ENCODE results near the gene AGPAT2. TPM values are rescaled to one million over a fixed set of nuclear protein-coding genes. Genes with fewer than 3 reads are reported as not detected.

The AGPAT2 gene
- total RNA-seq, 1 experiment from 2014 or later: 40.2 TPM

DNA sequence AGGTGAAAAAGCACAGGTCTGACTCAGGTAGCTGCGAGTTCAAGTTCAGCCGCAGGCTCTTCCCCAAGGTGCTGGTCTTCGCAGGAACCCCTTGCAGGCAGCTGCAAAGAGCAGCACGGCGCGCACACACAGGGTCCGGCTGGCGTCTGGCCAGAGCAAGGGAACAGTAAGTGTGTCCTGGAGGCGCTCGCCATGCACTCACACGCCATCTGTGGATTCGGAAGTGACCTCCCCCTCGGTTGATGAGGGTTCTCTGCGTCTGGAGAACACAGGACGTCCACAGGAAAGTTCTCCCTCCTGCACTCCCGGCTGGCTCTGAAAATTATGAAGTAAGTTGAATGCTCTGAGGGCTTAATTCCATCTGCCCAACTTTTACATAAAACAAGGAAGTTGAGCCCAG is 38.5 kb downstream of the AGPAT2 start (continued):
- TF ChIP-seq, protein P1, sequence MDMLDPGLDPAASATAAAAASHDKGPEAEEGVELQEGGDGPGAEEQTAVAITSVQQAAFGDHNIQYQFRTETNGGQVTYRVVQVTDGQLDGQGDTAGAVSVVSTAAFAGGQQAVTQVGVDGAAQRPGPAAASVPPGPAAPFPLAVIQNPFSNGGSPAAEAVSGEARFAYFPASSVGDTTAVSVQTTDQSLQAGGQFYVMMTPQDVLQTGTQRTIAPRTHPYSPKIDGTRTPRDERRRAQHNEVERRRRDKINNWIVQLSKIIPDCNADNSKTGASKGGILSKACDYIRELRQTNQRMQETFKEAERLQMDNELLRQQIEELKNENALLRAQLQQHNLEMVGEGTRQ (CRISPR knock-in tag; IDR thresholded peaks at IDR 0.05): no peak
- TF ChIP-seq, protein P2, sequence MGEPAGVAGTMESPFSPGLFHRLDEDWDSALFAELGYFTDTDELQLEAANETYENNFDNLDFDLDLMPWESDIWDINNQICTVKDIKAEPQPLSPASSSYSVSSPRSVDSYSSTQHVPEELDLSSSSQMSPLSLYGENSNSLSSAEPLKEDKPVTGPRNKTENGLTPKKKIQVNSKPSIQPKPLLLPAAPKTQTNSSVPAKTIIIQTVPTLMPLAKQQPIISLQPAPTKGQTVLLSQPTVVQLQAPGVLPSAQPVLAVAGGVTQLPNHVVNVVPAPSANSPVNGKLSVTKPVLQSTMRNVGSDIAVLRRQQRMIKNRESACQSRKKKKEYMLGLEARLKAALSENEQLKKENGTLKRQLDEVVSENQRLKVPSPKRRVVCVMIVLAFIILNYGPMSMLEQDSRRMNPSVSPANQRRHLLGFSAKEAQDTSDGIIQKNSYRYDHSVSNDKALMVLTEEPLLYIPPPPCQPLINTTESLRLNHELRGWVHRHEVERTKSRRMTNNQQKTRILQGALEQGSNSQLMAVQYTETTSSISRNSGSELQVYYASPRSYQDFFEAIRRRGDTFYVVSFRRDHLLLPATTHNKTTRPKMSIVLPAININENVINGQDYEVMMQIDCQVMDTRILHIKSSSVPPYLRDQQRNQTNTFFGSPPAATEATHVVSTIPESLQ (CRISPR knock-in tag; IDR thresholded peaks at IDR 0.05): no peak
- no peak for TF ChIP-seq JUN (CRISPR knock-in tag; IDR thresholded peaks at IDR 0.05)
- TF ChIP-seq, protein P3, sequence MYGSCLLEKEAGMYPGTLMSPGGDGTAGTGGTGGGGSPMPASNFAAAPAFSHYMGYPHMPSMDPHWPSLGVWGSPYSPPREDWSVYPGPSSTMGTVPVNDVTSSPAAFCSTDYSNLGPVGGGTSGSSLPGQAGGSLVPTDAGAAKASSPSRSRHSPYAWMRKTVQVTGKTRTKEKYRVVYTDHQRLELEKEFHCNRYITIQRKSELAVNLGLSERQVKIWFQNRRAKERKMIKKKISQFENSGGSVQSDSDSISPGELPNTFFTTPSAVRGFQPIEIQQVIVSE (CRISPR knock-in tag; IDR thresholded peaks at IDR 0.05; ENCODE audit: borderline replicate concordance): no peak
- TF ChIP-seq CREB1 (CRISPR knock-in tag; IDR thresholded peaks at IDR 0.05): no peak
- TF ChIP-seq, protein P4, sequence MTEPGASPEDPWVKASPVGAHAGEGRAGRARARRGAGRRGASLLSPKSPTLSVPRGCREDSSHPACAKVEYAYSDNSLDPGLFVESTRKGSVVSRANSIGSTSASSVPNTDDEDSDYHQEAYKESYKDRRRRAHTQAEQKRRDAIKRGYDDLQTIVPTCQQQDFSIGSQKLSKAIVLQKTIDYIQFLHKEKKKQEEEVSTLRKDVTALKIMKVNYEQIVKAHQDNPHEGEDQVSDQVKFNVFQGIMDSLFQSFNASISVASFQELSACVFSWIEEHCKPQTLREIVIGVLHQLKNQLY (CRISPR knock-in tag; IDR thresholded peaks at IDR 0.05): no peak
- no peak for TF ChIP-seq GTF2I (CRISPR knock-in tag; conservative IDR thresholded peaks at IDR 0.05)

DNA sequence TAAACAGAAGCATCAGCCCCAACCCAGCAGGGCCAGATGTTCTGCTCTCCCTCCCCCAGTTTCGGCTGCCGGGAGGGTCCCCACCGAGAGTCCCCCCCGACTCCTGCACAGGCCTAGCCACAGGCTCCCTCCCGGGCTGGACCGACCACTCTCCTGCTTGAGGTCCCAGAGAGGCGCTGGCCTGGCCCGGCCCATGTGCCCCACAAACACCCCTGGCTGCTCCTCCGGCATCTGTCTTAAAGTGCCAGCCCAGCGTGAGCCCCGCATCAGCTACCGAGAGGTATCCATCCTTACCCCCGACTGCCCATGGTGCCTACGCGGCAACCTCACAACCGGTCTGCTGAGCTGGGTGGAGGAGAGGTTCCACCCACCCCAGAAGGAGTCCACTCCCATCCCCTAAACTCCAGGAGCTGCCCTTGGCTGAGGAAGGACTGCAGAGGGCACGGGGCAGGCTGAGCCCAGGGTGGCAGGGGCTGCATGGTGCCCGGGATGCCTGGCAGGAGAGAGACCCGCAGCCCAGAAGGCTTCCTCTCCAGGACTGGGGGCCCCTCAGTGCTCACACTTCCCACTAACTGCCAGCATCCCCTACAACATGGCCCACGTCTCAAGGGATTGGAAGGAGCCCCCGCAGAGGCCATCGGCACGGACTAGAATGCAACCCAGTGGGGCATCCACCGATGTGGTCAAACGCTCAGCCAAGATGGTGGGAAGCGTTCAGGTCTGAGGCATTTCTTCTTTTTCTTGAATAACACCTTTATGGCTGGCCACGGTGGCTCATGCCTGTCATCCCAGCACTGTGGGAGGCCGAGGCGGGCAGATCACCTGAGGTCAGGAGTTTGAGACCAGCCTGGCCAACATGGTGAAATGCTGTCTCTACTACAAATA is 40.2 kb downstream of the AGPAT2 start:
- Mint-ChIP-seq H3K9me3 (no peaks in the 10 kb centered on the region), H3K27me3 (ENCODE audit: low read depth) (0 out of 2 replicates have a peak, but pooled peaks cover 6% of the 10 kb centered on the region), H3K27ac (no peak overlapping the region), H3K4me3 (no peak overlapping the region), H3K36me3 (no peaks in the 10 kb centered on the region), H3K4me1 (no peaks in the 10 kb centered on the region)
- ChIA-PET POLR2A (no interaction called here), CTCF (interaction anchor here (0.7 to 1.6 kb wide), 4 partner anchors 10 to 47 kb away, joined by 3 to 9 read pairs (median 3); no protein-coding TSS in a partner anchor)
- DNase-seq (ENCODE audit: low spot score) (no peak), ATAC-seq (no peak)
- no peak for TF ChIP-seq SOX15 (CRISPR knock-in tag; IDR thresholded peaks at IDR 0.05)
- no peak for TF ChIP-seq ZNF416 (CRISPR knock-in tag; IDR thresholded peaks at IDR 0.05)
- no peak for TF ChIP-seq ELF4 (CRISPR knock-in tag; IDR thresholded peaks at IDR 0.05; ENCODE audit: low read depth)
- TF ChIP-seq, protein P5, sequence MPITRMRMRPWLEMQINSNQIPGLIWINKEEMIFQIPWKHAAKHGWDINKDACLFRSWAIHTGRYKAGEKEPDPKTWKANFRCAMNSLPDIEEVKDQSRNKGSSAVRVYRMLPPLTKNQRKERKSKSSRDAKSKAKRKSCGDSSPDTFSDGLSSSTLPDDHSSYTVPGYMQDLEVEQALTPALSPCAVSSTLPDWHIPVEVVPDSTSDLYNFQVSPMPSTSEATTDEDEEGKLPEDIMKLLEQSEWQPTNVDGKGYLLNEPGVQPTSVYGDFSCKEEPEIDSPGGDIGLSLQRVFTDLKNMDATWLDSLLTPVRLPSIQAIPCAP (CRISPR knock-in tag; IDR thresholded peaks at IDR 0.05): no peak
- TF ChIP-seq NFATC4 (CRISPR knock-in tag; IDR thresholded peaks at IDR 0.05): no peak
- TF ChIP-seq NFYB (CRISPR knock-in tag; conservative IDR thresholded peaks at IDR 0.05; ENCODE audit: low read depth): no peak
- TF ChIP-seq, protein P6, sequence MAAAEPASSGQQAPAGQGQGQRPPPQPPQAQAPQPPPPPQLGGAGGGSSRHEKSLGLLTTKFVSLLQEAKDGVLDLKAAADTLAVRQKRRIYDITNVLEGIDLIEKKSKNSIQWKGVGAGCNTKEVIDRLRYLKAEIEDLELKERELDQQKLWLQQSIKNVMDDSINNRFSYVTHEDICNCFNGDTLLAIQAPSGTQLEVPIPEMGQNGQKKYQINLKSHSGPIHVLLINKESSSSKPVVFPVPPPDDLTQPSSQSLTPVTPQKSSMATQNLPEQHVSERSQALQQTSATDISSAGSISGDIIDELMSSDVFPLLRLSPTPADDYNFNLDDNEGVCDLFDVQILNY (CRISPR knock-in tag; IDR thresholded peaks at IDR 0.05): no peak
- TF ChIP-seq ZNF396 (CRISPR knock-in tag; IDR thresholded peaks at IDR 0.05; ENCODE audit: borderline replicate concordance): no peak
- no peak for TF ChIP-seq ATF1 (CRISPR knock-in tag; IDR thresholded peaks at IDR 0.05)
- no peak for TF ChIP-seq CREM (CRISPR knock-in tag; IDR thresholded peaks at IDR 0.05)
- TF ChIP-seq FOXK1 (CRISPR knock-in tag; IDR thresholded peaks at IDR 0.05): no peak
- TF ChIP-seq, protein P7, sequence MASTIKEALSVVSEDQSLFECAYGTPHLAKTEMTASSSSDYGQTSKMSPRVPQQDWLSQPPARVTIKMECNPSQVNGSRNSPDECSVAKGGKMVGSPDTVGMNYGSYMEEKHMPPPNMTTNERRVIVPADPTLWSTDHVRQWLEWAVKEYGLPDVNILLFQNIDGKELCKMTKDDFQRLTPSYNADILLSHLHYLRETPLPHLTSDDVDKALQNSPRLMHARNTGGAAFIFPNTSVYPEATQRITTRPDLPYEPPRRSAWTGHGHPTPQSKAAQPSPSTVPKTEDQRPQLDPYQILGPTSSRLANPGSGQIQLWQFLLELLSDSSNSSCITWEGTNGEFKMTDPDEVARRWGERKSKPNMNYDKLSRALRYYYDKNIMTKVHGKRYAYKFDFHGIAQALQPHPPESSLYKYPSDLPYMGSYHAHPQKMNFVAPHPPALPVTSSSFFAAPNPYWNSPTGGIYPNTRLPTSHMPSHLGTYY (CRISPR knock-in tag; IDR thresholded peaks at IDR 0.05): no peak
- no peak for TF ChIP-seq HMGA2 (CRISPR knock-in tag; IDR thresholded peaks at IDR 0.05)
- TF ChIP-seq, protein P8, sequence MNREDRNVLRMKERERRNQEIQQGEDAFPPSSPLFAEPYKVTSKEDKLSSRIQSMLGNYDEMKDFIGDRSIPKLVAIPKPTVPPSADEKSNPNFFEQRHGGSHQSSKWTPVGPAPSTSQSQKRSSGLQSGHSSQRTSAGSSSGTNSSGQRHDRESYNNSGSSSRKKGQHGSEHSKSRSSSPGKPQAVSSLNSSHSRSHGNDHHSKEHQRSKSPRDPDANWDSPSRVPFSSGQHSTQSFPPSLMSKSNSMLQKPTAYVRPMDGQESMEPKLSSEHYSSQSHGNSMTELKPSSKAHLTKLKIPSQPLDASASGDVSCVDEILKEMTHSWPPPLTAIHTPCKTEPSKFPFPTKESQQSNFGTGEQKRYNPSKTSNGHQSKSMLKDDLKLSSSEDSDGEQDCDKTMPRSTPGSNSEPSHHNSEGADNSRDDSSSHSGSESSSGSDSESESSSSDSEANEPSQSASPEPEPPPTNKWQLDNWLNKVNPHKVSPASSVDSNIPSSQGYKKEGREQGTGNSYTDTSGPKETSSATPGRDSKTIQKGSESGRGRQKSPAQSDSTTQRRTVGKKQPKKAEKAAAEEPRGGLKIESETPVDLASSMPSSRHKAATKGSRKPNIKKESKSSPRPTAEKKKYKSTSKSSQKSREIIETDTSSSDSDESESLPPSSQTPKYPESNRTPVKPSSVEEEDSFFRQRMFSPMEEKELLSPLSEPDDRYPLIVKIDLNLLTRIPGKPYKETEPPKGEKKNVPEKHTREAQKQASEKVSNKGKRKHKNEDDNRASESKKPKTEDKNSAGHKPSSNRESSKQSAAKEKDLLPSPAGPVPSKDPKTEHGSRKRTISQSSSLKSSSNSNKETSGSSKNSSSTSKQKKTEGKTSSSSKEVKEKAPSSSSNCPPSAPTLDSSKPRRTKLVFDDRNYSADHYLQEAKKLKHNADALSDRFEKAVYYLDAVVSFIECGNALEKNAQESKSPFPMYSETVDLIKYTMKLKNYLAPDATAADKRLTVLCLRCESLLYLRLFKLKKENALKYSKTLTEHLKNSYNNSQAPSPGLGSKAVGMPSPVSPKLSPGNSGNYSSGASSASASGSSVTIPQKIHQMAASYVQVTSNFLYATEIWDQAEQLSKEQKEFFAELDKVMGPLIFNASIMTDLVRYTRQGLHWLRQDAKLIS (CRISPR knock-in tag; IDR thresholded peaks at IDR 0.05; ENCODE audit: borderline replicate concordance): no peak
- TF ChIP-seq OVOL2 (CRISPR knock-in tag; IDR thresholded peaks at IDR 0.05; ENCODE audit: borderline replicate concordance): no peak

Data from WTC11 (cell line).